Panc1 (cell line): ENCODE measurements around the gene GBF1.

Experiments
- CTCF ChIP-seq: fragments of 450-650 bp; IDR thresholded peaks from 2 replicates; pipeline ENCODE4 v1.5.1; 2017; ENCODE audit warnings: mild to moderate bottlenecking
- TCF7L2 ChIP-seq: IDR thresholded peaks from 2 replicates; pipeline ENCODE4 v1.6.1; 2011; ENCODE audit warnings: mild to moderate bottlenecking, low read depth, low read length, inconsistent platforms

DNA sequence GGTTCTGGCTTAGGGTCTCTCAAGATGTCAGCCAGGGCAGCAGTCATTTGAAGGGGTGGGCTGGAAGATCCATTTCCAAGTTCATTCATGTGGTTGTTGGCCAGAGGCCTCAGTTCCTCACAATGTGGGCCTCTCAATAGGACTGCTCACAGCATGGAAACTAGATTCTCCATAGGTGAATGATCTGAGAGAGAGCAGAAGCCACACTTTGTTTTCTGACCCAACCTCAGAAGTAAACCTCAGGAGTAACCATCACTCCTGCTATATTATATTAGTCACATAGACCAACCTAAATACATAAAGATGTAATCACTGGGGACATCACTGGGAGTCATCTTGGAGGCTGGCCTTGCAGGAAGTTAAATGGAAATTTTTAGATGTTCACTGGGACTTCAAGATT lies 42.2 kb downstream of the GBF1 start:
- no peak for TF ChIP-seq CTCF
- TF ChIP-seq TCF7L2, result no peak
